ENCODE data around the gene USP19.

USP19 gene

DNA sequence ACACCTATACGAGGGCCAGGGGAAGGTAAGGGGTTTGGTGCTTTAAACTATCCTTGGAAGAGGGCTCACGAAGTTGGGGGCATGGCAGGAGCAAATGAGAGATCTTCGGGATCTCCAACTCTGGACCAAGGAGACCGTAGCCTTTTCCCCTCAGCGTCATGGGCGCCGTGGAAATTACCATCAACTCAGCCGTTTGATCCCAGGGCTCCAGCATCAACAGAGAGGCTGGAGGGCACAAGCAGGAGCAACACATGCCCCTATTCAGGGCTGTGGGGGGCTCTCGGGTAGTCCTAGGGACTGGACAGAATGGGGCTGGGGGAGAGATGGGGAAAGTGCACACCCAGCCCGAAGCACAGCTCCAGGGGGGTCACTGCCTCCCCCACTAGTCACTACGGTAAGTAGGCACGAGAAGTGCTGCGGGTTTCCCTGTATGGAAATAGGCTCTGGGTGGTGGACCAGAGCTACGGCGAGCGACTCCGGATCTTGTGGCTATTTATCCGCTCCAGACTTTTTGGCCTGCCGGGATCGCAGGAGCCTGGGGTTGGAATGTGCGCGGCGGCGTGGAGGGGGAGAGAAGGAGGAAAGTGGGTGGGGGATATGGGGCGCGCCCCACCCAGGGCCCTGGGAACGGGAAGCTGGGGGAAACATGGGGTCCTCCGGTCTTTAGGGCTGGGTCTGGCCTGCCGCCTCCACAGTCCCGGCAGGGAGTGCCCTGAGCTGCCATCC, 12.8 kb upstream of the USP19 start:
- H3K4me3 ChIP-seq (ENCODE audit: low read depth, low read length) = no peak overlapping the region
- TF ChIP-seq CTCF (IDR thresholded peaks at IDR 0.05; ENCODE audit: borderline replicate concordance, insufficient read depth, low read depth, low read length) = no peak

DNA sequence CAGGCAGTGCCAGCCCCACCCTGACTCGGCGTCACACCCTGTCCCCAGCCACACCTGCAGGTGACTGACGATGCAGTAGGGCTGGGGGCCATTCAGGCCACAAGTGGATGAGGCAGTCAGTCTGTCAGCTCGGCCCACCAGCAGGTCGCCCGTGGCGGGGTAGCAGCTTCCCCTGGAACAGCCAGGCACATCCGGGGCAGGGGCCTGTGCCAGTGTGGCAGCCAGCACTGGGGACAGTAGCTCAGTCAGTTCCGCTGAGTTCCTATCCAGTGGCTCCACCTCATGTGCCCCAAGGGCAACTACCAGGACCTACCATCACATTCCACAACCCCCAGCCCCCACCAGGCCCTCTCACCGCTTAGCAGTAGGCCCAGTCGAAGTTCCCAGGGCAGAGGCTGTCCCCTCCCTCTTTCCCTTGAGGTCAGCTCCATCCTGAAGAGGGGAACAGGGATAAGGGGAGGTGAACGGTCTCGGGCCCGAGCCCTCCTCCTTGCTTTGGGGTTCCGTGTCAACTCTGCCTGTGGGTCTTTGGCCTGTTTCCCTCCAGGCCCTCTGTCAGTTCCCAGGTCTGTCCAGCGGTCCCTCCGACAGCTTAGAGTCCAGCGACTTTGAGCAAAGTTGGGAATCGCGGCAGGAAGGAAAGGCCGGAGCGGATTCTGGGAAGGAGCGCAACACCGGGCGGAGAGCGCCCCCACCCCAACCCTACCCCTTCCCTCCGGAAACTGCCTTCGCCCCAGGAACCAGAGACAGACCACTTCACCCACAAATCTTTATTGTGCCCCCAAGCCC, 12.0 kb upstream of the USP19 start, which contains the start of gene LAMB2:
TSS of gene LAMB2 (minus strand) at position 614 of the 789 bp plus-strand sequence. CDS start at position 431, 183 bp downstream.
- H3K4me3 ChIP-seq (ENCODE audit: low read depth, low read length) = no peak within 1 kb of the TSS
- TF ChIP-seq CTCF (IDR thresholded peaks at IDR 0.05; ENCODE audit: borderline replicate concordance, insufficient read depth, low read depth, low read length) = no peak

- TF ChIP-seq CTCF (IDR thresholded peaks at IDR 0.05; ENCODE audit: borderline replicate concordance, insufficient read depth, low read depth, low read length) = no peak
- H3K4me3 ChIP-seq (ENCODE audit: low read depth, low read length) = no peak overlapping the region
These were observed 11.4 kb upstream of the USP19 start for GRCh38 chr3:49132073-49132436.

DNA sequence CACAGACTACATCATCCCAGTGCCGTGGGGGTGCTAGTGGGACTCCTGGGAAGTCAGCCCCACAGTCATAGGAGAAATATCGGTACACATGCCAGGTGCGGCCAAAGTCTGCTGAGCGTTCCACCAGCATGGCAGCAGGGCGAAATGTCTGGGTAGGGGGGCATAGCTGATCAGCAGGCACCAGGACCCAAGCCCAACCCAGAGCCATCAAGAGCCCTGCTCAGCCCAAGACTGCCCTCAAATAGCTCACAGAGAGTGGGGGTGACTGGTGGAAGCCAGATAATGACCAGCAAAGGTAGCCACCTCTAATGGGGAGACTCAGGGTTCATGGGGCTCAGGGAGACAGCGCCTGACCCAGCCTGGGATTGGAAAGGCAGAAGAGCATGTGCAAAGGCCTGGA, 11.0 kb upstream of the USP19 start:
- H3K4me3 ChIP-seq (ENCODE audit: low read depth, low read length) = no peak overlapping the region
- no peak for TF ChIP-seq CTCF (IDR thresholded peaks at IDR 0.05; ENCODE audit: borderline replicate concordance, insufficient read depth, low read depth, low read length)

GRCh38 chr3:49131040-49131439, 10.4 kb upstream of the USP19 start:
- no peak for TF ChIP-seq CTCF (IDR thresholded peaks at IDR 0.05; ENCODE audit: borderline replicate concordance, insufficient read depth, low read depth, low read length)
- no peak overlapping the region for H3K4me3 ChIP-seq (ENCODE audit: low read depth, low read length)

- H3K4me3 ChIP-seq (ENCODE audit: low read depth, low read length) = no peak overlapping the region
- peak; percentile 35; the same call in 1 of the 2 replicates for TF ChIP-seq CTCF (IDR thresholded peaks at IDR 0.05; ENCODE audit: borderline replicate concordance, insufficient read depth, low read depth, low read length)
These were observed 4.5 kb upstream of the USP19 start for GRCh38 chr3:49124991-49125670.
